Ishikawa (cell line): ENCODE data around the gene USP2.

Source experiments
- CEBPB ChIP-seq: IDR thresholded peaks from 2 replicates; pipeline ENCODE4 v1.6.1; 2012
- EP300 ChIP-seq: IDR thresholded peaks from 2 replicates; pipeline ENCODE4 v1.6.1; 2012; ENCODE audit warnings: borderline replicate concordance
- FOXM1 ChIP-seq: IDR thresholded peaks from 2 replicates; pipeline ENCODE4 v1.6.1; 2012; ENCODE audit warnings: low read depth, borderline replicate concordance
- NFIC ChIP-seq: IDR thresholded peaks from 2 replicates; pipeline ENCODE4 v1.6.1; 2012
- RAD21 ChIP-seq: IDR thresholded peaks from 2 replicates; pipeline ENCODE4 v1.6.1; 2012; ENCODE audit warnings: low read depth
- REST ChIP-seq: IDR thresholded peaks from 2 replicates; pipeline ENCODE4 v1.6.1; 2012; ENCODE audit warnings: low read depth, mild to moderate bottlenecking
- TAF1 ChIP-seq: IDR thresholded peaks from 2 replicates; pipeline ENCODE4 v1.6.1; 2012; ENCODE audit warnings: low read depth, mild to moderate bottlenecking
- YY1 ChIP-seq: IDR thresholded peaks from 2 replicates; pipeline ENCODE4 v1.6.1; 2012; ENCODE audit warnings: low read depth
- TF ChIP-seq, protein P1 (sequence below): IDR thresholded peaks from 2 replicates; pipeline ENCODE4 v1.6.1; 2012

GRCh38 chr11:119314726-119315125, 66.8 kb downstream of the USP2 start:
- TF ChIP-seq REST (no peak), FOXM1 (no peak), EP300 (no peak), TAF1 (no peak), RAD21 (no peak), CEBPB (no peak), NFIC (no peak), YY1 (no peak)
- TF ChIP-seq, protein P1, sequence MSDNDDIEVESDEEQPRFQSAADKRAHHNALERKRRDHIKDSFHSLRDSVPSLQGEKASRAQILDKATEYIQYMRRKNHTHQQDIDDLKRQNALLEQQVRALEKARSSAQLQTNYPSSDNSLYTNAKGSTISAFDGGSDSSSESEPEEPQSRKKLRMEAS: no peak
